Measurements from ENCODE around the gene DLG5.

DLG5 gene

DNA sequence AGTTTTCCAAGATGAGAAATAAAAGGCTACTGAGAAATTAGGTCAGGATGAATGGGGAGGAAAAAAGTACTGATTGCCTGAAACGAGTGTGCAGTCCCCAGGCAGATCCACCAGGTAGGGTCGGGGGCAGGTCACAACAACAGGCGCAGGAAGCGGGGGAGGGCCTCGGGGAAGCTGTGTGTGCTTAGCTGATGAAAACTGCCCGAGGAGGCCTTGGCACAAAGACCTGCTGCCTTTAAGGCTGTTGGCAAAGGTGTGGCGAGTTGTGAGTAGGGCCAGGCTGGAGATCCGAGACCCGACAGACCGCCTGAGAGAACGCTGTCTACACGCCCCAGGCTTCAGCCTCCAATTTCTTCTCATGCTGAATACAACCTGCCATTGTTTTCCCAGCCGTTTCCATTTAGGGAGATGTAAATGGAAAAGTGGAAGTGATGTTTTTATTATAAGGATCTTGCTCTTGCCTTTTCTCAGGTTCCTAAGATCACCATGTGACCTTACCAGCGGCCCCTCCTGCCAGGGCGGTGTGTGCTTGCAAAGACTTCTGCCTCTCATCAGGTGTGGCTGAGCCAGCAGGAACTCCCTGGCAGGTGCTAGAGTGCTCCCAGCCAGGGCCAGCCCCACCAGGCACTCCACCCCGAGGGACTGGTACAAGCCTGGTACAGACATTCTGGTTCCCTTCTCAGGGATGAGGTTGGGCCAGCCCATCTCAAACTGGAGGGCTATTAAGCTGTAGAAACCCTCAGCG lies 60.8 kb downstream of the DLG5 start:
- no peak for DNase-seq (ENCODE audit: low read depth)

DNA sequence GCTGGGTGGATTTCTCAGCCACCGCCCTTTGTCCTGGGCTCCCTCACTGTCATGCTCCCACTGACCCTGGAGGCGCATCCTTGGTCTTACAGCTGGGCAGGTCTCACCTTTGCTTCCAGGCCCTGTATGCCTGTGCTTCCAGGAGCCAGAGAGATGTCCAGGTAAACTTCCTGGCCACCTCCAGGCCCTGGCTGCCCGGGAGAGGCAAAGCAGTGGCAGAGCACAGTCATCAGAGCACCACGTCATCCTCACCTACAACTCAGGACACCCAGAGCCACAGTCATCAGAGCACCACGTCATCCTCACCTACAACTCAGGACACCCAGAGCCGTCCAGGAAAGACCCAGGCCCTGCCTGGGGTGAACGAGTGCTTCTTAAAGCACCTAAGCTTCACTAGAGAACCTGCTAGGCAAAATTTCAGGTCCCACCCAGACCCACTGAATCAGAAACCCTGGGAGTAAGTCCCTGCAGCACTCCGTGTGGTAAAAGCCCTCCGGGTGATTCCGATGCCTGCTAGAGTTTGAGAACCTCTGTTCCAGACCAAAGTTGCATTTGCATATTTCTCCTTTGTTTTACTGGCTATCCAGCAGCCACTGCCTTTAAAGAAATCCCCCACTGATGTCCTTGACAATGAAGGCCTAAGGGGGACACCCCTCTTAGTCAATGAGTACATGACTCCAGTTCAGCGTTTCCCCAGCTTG lies 62.3 kb downstream of the DLG5 start:
- no peak for DNase-seq (ENCODE audit: low read depth)

DNA sequence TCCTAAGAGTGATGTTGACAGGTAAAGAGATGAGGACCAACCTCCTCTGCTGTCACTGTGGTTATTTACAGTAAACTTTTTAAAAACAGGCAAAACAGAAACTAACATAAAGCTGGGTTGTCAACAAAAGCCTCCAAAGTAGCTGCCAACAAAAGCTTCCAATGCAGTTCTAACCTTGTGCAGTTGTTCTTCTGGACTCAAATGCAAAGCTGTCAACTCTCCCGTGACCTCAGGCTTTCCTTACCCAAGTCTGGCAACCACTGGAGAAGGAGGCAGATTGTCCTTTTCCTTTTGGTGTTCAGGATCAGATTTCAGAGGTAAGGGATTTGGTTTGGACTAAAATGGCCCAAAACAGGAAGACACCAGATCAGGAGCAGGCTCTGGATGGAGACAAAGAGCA lies 63.1 kb downstream of the DLG5 start:
- no peak for DNase-seq (ENCODE audit: low read depth)

DNA sequence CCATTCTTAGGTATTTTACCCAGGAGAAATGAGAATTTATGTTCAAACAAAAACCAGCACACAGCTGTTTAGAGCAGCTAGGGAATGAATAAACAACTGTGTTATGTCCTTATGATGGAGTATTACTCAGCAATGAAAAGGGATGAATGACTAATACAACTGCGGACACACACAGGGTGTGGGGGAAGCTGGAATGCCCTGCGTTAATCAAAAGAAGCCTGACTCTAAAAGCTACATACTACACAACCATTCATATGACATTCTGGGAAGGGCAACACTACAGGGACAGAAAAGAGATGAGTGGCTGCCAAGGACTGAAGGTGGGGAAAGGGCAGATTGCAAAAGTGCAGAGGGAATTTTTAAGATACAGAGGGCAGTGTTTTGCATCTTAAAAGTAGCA lies 64.0 kb downstream of the DLG5 start:
- DNase-seq (ENCODE audit: low read depth) = no peak

DNA sequence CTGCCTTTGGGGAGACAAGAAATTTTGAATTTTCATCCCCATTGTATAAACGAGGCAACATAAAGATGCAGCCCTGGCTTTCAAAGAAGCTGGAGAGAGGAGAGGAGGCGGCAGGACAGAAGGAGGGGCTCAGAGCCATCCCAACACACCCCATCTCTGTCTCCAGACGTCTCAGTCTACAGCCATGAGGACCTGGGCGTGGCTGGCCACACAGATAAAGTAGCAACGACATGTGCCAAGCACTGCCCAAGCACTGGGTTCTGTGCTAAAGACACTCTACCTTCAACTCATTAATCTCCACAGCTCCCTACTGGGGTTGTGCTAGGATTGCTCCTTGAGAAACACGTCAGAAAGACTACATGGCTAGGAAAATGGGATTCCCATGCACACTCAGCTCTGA lies 65.2 kb downstream of the DLG5 start:
- no peak for DNase-seq (ENCODE audit: low read depth)

DNA sequence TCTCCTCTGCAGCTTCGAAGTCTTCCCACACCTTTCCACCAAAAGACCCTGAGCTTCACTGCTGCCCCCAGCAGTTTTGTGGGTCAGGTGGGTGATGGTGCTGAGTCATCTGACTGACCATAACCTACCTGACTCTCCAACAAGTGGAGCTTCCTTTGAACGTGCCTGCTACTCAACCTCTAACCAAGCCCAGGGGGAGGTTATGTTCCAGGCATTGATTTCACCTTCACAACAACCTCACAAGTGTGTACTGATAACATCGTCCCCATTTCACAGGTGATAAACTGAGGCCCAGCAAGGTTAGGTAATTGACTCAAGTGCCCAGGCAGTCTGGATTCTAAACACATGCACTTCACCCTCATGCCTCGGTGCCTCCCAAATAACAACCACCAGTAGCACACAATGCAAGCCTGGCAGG lies 66.7 kb downstream of the DLG5 start:
- no peak for DNase-seq (ENCODE audit: low read depth)

DNA sequence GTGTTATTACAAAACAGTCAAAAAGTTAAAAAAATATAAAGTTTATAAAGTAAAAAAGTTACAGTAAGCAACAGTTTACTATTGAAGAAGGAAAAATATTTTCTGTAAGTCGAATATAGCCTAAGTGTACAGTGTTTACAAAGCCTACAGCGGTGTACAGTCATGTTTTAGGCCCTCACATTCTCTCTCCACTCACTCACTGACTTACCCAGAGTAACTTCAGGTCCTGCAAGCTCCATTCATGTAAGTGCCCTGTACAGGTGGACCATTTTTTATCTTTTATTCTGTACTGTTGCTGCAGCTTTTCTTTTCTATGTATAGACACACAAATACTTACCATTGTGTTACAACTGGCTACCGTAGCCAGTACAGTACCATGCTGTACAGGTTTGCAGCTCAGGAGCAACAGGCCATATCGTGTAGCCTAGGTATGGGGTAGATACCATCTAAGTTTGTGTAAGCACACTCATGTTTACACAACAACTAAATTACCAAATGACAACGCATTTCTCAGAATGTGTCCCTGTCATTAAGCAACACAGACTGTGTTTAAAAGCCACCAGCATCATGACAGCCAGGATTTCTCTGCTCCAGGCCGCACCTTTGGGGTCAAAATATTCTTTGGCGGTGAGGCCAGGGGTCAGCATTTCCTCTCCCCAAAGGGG lies 67.2 kb downstream of the DLG5 start:
- DNase-seq (ENCODE audit: low read depth) = no peak

DNA sequence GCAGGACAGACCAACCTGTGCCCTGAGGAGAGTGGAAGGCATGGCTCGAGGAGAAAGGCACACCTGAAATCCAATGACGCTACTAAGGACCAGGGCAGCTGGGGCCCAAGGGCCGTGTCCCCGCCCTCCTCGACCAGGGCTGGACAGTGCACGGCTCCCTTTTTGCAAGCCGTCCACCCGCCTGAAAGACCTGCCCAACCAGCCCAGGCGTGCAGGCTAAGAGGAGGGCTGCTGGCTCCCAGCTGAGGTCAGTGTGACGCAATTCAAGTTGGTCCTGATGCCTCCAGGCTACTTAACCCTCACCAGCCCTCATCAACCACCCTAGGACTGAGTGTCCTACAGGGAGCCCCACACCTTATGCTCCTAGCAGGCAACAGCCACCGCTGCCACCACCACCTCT lies 69.3 kb downstream of the DLG5 start:
- DNase-seq (ENCODE audit: low read depth) = no peak

DNA sequence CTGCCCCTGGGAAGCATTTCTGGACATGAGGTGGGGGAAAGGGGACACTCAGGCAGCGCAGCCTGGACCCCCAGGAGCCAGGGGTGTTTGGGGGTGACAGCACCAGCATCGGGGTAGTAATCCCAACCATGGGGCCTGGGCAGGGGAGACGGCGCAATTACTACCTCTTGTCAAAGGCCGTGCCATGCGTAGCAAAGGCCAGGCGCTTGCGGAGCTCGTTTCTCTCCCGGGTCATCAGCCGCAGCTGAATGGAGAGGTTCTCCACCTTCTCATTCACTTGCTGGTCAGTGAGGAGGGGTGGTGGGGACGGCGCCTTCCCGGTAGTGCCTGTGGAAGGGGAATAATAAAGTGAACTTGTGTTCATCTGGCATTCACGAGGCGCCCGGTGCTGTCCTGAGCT lies 70.0 kb downstream of the DLG5 start:
- no peak for DNase-seq (ENCODE audit: low read depth)

DNA sequence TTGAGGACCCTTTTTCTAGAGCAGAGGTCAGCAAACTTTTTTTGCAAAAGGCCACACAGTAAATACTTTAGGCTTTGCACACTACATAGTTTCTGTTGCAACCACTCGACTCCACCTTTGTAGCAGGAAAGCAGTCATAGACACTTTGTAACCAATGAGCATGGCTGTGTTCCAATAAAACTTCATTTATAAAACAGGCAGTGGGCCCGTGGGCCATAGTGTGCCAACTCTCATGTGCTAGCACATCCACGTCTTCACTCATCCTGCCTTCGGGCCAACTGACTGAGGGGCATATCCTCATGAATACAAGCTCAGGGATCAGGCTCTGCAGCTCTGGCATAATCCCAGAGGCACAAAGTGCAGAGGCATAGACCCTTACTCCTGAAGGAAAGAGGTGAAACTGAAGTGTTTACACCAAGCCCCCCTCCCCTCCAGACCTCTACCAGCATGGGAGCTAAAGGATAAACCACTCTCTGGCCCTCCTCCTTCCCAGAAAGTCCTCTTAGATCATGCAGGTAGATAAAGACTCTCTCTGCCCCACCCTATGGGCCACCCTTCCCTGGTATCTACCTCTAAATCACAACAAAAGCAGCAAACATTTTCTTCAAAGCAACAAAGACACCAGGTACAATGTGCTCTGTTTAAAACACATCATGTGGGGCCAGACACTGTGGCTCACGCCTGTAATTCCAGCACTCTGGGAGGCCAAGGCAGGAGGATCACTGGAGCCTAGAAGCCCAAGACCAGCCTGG lies 71.0 kb downstream of the DLG5 start:
- no peak for DNase-seq (ENCODE audit: low read depth)

DNA sequence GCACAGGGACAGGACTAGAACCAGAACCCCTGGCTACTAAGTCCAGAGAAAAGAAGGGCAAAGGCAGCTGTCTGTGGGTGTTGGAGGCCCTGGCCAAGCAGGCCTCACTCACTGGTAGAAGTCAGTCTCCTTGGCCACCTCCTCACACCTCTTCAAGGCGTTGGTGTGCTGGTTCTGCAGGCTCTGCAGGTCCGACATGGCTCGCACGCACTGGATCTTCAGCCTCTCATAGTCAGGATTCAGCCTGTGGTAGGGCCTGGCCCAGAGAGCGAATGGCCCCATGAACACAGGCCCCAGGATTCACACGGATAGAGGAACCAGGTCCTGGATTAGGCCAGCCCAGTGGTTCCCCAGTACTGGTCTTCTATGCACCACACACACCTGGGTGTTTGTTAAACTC lies 72.4 kb downstream of the DLG5 start:
- no peak for DNase-seq (ENCODE audit: low read depth)

DNA sequence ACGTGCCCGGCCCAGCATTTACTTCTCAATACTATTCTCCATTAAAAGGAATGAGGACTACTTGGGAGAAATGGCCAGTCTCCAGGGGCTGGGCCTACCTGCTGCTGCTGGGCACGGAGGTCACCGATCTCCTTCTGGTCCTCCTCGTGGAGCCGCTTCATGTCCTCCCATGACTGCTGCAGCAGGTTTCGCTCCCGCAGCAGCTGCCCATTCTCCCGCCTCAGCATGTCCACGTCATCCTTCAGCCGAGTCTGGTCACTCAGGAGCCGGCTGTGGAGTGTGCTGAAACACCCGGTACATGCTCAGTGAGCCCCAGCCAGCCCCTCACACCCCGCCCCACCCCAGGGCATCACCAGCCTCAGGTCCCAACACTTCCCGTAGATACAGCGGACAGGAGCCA lies 73.3 kb downstream of the DLG5 start:
- DNase-seq (ENCODE audit: low read depth) = no peak

DNA sequence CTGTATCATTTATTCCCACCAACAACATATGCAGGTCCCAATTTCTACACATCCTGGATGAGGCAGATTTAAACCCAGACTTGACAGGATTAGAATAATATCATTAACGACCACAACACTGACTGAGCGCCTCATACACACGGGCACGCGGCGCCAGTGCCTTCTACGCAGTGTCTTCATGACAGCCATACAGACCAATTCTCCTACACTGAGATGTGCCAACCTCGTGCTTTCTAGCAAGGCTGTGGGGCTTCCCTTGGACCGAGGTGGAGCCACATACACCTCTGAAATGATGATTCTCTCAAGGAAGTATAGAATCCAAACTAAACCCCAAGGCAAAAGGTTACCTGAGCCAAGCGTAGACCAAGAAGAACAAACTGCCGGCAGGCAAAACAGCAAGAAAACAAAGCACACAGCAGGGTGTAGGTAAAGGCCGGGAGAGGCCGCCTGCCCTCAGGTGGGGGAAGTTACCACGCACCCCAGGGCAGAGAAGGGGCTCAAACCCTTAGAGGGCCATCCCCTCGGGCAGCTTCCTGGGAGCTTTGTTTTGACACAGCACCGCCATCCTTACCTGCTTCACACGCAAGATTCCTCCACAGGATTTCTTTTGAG lies 75.8 kb downstream of the DLG5 start:
- DNase-seq (ENCODE audit: low read depth) = no peak

DNA sequence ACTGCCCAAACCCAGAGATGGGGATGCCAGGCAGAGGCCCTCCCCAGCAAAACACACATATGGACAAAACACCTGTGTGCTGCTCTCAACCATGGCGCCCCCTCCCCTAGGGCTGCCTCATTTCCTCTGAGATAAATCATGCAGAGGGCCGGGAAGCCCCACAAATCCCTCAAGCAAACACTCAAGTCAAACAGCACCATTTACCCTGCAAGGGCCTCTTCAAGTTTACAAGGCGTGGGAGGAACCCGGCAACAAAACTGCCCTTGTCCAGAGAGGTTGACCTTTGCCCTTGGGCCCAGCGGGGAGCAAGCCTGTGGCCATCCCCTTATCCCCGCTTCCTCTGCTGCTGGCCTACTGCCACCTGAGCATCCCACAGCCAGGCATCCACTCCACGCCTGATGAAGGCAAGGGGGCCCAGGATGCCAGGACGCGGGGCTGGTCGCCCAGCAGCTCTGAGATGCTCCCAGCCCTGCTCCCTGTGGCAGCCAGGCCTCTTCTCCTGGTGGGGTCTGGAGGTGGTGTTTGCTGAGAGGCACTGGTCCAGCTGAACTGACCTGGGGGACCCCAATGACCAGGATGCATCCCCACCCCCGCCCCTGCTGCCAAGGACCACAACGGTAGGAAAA lies 77.4 kb downstream of the DLG5 start:
- DNase-seq (ENCODE audit: low read depth) = no peak

DNA sequence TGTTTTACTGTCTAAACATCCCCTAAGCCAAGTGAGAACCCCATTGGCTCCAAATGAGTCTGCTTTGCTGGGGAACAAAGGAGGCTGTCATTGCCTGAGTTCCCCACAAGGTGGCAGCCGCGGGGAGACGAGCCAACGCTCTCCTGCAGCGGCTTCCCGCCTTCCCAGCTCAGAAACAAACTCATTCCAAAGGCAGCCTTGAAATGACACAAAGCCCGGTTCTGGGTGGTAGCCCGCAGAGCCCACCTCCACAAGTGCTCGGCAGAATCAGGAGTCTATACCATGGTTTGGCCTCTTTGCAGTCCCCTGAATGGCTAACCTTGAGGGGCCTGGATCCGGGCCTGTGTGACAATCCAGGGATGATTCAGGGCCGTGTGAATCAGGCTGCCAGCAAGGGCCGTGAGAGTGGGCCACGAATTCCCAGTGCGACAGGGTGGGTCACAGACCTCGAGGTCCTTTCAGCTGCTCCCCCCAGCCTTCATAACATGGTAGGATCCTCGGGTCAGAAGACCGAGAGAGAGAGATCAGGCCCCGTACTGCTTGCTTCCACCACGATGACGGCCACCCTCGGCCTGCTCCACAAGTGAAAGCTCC lies 79.7 kb downstream of the DLG5 start:
- DNase-seq (ENCODE audit: low read depth) = peak; percentile 45

DNA sequence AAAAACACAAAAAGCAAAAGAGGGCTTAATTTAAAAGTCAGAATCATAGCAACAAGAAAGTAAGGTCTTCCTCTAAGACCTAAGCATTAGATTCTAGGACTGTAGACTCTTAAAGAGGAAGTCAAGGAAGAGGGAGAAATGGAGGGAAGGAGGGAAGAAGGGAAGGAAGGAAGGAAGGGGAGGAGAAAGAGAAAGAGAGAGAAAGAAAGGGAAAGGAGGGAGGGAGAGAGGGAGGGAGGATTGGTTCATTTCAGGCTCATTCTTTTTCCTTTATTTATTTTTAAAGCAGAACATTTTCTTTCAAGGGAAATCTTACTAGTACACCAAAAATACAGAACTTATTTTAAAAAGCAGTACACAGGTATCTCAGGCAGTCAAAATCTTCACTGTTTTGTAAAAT lies 81.1 kb downstream of the DLG5 start:
- DNase-seq (ENCODE audit: low read depth) = no peak

DNA sequence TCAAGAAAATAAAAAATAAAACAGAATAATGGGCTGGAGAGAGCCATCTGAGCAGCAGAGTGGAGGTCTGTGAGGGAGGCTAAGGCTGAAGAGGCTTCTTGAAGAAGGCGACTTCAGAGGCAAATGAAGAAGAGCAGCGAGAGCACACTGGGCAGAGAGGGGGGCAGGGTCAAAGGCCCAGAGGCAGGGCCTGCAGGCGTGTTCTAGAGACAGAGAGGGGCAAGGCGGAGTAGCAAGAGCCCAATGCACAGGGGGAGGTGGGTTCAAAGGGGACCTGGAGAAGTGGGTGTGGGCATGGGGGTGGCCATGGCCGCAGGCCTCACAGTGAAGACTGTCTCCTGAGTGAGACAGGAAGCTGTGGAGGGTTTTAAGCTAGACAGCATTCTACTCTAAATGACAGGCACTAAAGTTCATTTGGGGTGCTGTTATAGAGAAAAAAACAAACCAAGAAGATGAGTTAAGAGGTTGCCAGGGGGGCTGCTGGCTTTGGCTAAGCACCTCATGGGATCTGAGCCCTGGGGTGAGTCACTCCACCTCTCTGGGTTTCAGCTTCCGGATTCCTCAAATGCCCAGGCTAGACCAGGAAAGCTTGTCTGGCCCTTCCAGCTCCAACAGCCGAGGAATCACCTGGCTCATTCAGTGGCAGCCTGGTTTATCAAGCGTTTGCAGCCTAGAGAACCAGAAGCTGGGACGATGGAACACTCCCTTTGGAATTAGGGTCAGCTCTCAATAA lies 81.7 kb downstream of the DLG5 start:
- peak; percentile 38 for DNase-seq (ENCODE audit: low read depth)

DNA sequence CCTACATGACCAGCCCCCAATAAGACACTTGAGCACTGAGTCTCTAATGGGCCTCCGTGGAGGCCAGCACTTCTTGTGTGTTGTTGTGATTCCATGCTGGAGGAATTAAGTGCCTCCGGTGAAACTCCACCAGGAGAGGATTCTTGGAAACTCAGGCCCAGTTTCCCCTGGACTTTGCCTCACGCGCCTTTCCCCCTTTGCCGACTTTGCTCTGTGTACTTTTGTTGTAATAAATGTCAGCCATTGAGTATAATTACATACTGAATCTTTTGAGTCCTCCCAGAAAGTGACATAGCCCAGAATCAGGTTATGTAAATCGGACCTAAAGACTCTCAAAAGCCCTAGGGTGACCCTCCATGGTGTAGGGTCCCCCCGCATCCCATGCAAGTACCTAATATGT lies 82.4 kb downstream of the DLG5 start:
- DNase-seq (ENCODE audit: low read depth) = no peak

DNA sequence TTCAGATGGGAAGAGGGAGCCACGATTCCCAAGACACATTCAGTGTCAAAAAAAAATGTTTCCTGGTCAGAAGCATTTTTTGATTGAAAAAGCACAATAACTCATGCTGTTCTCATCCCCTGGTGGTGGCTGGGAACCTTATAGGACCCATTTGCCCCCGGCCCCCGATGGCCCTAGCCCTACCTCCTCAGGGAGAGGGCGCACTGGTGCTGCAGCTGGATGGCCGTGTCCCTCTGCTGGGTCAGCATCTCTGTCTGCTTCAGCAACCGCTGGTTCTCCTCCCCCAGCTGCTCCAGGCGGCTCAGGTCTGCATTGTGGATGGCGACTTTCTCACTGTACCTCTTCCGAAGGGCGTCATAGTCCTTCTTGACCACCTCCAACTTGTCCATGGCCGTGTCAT lies 83.3 kb downstream of the DLG5 start:
- DNase-seq (ENCODE audit: low read depth) = no peak

DNA sequence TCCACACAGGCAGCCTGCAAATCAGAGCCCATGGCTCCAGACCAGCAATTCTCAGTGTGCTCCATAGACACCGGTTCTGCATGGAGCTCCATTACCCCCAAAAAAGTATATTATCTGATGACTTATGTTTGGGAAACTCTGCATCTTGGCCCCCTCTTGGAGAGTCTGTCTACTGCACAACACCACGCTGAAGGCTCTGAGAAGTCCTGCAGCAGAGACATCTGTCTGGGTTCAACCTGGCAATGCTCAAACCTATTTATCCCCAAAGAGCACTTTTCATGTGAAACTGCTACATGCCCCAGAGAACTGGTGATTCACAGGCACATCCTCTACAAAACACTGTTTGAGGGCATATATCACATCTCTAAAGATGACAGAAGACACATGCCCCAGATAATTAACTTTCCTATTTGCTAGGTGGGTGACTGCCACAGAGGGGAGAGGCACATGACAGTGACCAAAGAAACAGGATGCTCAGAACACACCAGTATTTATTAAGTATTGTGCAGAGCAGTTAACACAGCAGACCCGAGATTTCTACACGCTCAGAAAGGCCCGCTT lies 83.8 kb downstream of the DLG5 start:
- no peak for DNase-seq (ENCODE audit: low read depth)

All from stromal cell of bone marrow (primary cell).